SK-MEL-5 (cell line): ENCODE data around the gene KANSL1. TPM values are rescaled to one million over a fixed set of nuclear protein-coding genes. Genes with fewer than 3 reads are reported as not detected.

Source experiments
- DNase-seq: peaks from one replicate; pipeline ENCODE4 v3.0.0-alpha.2; 2016; ENCODE audit warnings: low read depth, low spot score
- in situ Hi-C: cut with HindIII; loops from 2 replicates; pipeline ENCODE4 v1.10.0; 2016; ENCODE audit warnings: low sequenced_read_pairs, high pct_unique_total_duplicates, low pct_unique_long_range_greater_than_20kb
- total RNA-seq: library from RNA; depleted of rRNA; stranded (reverse); fragments of >200 nt; shearing (Covaris generic); gene quantifications from 2 replicates; pipeline ENCODE4 v1.2.3, GENCODE V29; 2014

KANSL1 gene
- total RNA-seq, 1 experiment from 2014 or later, result 34.7 TPM

DNA sequence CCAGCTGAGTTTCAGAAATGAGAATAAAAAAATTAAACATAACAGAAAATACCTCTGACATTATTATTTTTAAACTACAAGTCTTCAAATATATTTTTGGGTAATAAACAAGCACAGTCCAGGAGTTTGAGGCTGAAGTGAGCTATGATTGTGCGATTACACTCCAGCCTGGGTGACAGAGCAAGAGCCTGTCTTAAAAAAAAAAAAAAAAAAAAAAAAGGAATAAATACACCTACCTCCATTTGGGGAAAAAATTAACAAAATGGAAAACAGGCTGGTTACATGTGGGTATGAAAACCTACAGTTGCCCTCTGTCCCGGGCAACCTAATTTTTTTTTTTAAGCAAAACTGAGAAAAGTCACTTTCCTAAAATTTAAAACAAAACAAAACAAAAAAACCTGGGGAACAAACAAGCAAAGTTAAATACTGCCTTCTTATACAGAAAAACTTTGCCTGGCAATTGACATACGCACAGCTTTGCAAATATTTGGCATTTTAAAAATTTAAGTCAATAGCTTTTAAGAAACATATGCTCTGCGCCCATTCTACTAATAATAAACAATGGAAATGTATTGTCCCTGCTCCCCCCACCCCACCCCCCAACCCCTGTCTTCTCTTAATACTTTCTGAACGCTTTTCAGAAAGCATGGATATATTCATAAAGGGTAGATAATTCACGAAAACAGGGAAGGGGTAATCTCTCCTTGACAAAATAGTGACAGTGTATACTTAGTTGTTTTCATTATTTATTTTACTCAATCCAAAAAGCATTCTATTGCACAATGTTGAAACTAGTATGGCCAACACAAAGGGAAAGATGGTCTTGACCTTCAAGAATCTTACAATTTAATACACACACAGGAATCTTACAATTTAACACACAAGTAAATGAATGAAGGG is 112.9 kb downstream of the KANSL1 start:
- no peak for DNase-seq
- in situ Hi-C loops, result no loop called here

DNA sequence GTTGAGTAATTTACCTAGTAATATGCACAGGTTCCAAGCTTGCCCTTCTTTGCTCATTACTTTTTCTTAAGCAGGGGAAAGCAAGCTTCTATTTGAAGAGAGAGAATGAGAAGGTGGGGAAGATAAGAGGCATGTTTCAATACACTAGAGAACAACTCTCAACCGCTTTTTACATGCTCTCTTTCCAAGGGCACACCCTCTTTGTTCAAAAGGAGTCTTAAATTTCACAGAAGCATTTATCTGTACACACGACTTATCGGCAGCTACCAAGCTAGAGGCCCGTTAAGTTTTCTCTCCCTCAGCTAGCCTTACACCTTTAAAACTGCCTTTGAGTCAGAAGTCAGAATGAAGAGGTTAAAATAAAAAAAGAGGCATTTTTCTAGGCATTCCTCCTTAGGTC is 114.6 kb downstream of the KANSL1 start:
- no peak for DNase-seq
- in situ Hi-C loops, result no loop called here

DNA sequence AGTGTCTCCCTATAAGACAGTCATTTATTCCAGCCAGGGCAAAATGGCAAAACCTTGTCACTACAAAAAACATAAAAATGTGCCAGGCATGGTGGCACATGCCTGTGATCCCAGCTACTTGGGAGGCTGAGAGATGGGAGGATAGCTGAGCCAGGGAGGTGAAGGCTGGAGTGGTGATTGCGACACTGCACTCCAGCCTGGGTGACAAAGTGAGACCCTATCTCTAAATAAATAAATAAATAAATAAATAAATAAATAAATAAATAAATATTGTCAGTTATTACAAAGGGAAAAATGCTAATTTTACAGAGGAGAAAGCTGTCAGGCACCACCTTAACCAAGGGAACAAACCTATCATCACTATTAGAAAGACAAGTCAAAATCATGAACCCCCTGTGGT is 118.7 kb downstream of the KANSL1 start:
- in situ Hi-C loops, result no loop called here
- DNase-seq, result no peak

DNA sequence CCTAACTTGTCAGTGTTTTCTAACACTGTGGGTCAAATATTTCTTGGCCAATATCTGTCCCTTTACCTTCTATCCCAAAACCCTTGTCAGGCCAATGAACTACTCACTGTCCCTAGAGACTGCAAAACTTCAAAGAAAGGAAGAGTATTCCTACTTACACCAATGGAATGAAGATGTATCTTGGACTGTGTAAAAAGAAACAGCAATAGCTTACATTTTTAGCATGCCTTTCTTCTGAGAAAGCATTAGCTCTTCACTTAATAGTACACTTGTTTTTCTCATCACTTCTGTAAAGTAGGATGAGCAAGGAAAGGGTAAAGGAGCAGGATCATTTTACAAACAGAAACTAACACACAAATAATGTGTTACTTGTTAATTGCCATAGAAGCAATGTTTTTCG is 120.2 kb downstream of the KANSL1 start:
- DNase-seq, result no peak
- in situ Hi-C loops, result no loop called here

DNA sequence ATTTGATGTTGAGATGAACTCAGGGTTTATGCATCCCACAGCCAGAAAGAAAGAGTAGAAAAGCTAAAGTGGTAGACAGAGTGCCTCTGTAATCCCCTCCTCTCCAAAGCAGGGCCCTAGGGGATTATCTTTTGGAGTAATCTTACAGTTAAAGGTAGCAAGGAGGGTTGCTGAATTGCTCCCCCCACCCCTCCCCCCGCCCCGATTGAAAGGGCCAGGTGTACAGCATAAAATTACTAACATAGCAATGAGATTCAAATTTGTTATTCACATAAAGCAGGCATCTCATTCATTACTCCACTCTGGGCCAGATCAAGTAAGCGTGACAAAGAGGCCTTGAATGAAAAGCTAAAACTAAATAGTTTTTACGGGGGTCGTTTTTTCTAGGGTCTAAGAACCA is 121.4 kb downstream of the KANSL1 start:
- in situ Hi-C loops, result no loop called here
- DNase-seq, result no peak

DNA sequence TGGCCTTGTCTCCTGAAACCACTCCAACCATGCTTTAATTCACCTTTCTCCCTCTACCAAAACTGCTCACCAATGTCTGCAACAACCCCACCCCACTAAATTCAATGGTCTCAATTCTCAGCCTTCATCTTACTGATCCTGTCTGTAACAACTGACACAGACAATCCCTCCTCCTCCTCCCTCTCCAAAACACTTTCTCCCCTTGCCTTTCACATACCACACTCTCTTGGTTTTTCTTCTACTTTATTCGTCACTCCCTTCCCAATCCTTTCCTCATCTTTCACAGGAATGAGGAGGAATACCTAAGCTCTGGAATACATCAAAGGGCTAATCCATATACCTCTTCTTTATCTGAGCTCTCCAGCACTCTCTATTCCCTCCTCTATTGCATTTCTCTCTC is 128.8 kb downstream of the KANSL1 start:
- in situ Hi-C loops, result no loop called here
- no peak for DNase-seq

DNA sequence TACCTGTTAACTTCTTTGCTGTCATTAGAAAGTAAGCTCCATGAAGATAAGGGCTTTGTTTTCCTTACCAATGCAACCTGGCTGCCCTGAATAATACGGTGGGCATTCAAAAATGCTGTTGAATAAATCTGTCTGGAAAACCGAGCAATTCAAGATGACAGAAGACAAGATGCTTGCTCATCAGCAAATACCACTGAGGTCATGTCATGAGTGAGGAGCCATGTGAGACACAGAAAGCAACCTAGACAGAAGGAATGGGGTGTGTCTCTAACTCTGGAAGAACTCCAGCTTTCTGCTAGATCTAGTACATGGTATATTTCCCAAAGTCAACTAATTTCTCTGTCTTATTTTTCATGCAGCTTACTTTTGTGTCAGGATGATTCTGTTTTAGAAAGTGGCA is 130.0 kb downstream of the KANSL1 start:
- in situ Hi-C loops, result no loop called here
- peak; percentile 66 for DNase-seq

DNA sequence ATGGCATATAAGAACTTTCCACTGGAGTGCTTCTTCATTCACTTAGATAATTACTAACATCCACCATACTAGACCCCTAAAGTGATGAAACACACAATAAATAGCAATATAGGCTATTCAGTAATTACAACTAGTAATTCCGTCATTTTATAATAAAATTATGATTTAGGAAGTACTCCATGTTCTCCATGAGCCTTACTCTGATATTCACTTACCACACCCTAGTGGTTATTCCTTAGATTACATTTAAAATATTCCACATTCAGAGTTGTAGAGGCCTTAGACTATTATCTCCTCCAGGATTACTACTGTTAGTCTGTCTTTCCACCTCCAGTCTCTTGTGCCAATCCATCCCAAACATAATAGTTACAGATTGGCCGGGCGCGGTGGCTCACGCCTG is 131.8 kb downstream of the KANSL1 start:
- peak; percentile 77 for DNase-seq
- in situ Hi-C loops, result no loop called here

DNA sequence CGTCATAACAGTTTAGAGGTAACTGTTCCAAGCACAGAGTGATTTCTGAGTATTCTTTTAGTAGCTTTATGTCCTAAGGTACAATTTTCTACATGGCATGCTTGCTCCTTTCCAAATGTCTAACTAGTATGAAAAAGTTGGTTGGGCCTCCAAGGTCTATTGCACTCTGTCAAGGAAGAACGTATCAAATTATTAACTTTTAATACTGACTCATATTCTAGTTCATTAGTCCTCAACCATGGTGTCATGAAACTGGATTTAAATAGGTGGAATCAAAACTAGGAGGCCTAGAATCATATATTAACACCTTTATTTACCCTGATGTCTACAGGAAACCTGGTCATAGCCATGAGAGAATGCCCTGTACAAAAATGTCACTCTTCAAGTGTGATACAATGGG is 132.8 kb downstream of the KANSL1 start:
- in situ Hi-C loops, result no loop called here

DNA sequence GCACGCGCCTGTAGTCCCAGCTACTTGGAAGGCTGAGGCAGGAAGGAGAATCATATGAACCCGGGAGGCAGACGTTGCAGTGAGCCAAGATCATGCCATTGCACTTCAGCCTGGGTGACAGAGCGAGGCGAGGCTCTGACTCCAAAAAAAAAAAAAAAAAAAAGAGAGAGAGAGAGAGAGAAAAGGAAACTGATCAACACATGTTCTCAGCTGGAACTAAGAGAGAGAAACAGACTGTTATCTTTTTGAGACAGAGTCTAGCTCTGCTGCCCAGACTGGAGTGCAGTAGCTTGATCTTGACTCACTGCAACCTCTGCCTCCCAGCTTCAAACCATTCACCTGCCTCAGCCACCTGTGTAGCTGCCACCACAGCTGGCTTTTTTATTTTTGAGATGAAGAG is 133.7 kb downstream of the KANSL1 start:
- in situ Hi-C loops, result no loop called here
- no peak for DNase-seq

More for the DNA sequence above, 132.8 kb downstream of the KANSL1 start:
- no peak for DNase-seq

DNA sequence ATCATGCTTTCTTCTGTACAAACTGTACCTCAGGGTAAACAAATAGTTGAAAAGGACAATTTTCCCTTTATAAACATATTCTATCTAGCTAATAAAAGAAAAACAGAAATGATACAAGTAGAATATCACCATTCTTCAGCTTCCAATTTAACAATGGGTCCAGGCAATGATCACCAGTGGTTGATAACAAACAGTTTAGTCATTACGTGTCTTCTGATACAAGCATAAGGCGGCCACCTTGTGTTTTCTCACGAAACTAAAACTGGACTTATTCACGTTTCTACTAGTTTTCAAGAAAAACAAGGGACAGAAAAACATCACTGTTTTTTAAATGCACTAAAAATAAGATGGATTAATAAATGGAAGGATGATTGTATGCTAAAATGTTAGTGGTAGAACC is 135.9 kb downstream of the KANSL1 start:
- DNase-seq, result no peak
- in situ Hi-C loops, result no loop called here

DNA sequence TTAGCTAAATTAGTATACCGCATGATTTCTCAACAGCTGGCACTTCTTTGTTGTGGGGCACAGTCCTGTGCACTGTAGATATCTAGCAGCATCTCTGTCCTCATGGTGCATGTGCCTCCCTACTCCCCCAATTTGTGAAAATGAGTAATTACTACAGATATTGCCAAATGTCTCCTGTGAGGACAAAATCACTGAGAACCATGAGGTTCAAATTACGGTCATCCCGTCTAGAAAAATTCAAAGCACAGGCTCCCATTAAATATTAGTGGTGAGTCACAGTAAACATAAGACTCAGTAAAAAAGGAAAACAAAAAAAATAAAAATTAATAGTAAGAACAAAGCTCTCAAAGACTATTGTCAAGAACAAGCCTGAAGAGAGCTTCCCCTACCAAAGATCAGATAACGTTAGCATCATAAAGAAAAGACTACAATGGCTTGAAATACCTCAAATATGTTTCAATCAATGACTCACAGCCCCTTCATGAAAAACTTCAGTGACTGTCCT is 136.4 kb downstream of the KANSL1 start:
- in situ Hi-C loops, result no loop called here
- DNase-seq, result no peak

DNA sequence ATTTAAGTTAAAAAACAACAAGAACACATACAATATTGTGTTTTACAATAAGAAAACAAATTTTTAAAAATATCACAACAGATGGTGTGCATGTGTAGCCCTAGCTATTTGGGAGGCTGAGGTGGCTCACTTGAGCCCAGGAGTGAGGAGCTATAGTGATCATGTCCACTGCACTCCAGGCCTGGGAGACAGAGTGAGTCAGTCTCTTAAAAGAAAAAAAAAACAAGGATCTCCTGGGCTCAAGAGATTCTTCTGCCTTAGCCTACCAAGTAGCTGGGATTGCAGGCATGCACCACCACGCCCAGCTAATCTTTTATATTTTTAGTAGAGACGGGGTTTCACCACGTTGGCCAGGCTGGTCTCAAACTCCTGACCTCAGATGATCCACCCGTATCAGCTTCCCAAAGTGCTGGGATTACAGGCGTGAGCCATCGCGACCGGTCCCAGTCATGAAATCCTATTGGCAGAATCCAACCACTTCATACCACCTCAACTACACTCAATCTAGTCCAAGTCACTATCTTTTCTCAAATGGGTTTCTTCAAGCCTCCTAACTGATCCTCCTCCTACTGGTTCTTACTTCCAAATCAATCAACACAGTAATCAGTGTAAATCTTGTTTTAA is 139.2 kb downstream of the KANSL1 start:
- DNase-seq, result no peak
- in situ Hi-C loops, result no loop called here

DNA sequence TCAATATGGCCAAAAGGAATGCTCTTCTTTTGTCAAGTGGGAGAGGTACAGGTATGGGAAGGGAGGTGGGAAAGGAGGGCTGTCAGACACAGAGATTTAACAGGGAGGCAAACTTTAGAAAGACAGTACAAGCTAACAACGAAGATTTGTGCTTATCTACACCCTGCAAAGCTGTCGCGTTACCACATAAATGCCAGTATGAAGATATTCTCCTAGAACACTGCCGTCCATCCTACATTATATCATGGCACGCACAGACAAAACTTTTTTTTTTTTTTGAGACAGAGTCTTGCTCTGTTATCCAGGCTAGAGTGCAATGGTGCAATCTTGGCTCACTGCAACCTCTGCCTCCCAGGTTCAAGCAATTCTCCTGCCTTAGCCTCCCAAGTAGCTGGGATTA is 143.6 kb downstream of the KANSL1 start:
- DNase-seq, result no peak
- in situ Hi-C loops, result no loop called here

DNA sequence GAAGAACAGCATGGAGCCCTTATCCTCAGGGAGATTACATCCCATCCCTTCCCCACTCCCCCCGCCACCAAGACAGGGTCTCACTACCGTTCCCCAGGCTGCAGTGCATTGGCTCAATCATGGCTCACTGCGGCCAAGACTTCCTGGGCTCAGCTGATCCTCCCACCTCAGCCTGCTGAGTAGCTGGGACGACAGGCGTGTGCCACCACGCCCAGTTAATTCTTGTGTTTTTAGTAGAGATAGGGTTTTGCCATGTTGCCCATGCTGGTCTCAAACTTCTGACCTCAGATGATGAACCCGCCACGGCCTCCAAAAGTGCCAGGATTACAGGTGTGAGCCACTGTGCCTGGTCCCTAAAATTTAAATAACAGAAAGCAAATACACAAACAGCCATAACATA is 145.4 kb downstream of the KANSL1 start:
- DNase-seq, result no peak
- in situ Hi-C loops, result no loop called here

DNA sequence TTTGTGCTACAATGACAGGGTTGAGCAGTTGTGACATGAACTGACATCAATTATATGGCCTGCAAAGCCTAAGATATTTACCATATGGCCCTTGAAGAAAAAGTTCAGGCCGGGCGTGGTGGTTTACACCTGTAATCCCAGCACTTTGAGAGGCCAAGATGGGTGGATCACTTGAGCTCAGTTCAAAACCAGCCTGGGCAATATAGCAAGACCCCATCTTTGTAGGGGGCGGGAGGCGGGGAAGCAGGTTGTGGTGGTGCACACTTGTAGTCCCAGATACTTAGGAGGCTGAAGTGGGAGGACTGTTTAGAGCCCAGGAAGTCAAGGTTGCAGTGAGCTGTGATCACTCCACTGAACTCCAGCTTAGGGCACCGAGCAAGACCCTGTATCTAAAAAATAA is 145.8 kb downstream of the KANSL1 start:
- in situ Hi-C loops, result no loop called here
- no peak for DNase-seq

DNA sequence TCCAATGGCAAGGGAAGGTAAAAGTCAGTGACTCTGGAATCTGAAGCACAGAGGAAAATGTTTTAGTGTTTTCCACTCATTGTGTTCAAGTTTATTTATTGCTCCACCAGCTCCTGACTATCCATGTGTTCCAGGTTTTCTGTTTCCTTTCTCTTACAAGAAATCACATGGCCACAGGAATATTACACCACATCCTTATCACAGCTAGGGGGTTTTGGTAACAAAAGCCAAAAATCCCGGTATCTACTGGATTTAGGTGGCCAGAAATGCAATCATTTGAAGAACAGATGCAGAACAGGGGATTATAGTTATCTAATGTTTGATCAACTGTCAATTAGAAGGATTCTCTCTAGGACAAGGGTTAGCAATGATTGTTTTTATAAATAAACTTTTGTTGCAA is 146.3 kb downstream of the KANSL1 start:
- in situ Hi-C loops, result no loop called here
- peak; percentile 62 for DNase-seq

DNA sequence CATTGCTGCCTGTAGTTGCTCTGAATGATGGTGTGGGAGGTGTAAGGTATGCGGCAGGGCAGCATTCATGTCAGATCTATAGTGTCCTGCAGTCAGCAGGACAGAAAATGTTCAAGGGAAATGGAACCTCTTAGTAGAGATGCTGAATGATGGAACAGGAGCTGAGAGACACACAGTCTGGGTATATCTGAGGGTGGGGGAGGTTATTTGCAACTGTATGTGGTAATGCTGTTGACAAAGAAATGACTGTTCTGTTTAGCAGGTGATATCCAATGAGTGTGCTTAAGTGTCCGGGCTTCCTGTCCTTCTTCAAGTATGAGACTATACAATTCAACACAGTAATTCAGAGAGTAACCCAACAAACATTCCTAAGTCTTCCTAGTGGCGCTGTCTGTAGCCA is 147.6 kb downstream of the KANSL1 start:
- in situ Hi-C loops, result no loop called here
- DNase-seq, result peak; percentile 96

DNA sequence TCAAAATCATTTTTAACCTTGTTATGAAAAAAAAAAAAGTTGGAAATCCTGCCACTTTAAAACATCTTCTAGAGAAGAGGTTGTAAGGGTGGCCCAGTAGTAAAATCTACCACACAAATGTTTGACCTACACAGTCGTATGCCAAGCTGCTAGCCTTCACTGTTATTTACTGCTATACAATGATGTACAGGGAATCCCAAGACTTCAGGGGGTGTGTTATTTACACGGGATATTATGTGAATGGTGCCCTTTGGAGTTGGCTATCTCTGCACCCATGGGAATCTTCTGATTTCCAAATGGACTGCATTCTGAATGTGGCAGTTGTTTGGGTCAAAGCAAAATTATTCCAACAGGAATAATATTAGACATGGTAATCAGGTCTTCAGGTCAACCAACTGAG is 148.2 kb downstream of the KANSL1 start:
- DNase-seq, result peak; percentile 87
- in situ Hi-C loops, result no loop called here
